HEK293 (cell line): Measurements from ENCODE around the gene SH3RF3.

Experiments used
- CTCF ChIP-seq: fragments of 450-650 bp; formaldehyde crosslinking; IDR thresholded peaks from 2 replicates; pipeline ENCODE4 v1.5.1; 2016; ENCODE audit warnings: missing biosample characterization, missing genetic modification characterization
- ZNF10 ChIP-seq: fragments of 450-650 bp; formaldehyde crosslinking; IDR thresholded peaks from 2 replicates; pipeline ENCODE4 v1.5.1; 2017; ENCODE audit warnings: missing biosample characterization, missing genetic modification characterization
- ZNF555 ChIP-seq: fragments of 450-650 bp; formaldehyde crosslinking; conservative IDR thresholded peaks from 2 replicates; pipeline ENCODE4 v1.5.1; 2017; ENCODE audit warnings: missing biosample characterization, mild to moderate bottlenecking, missing genetic modification characterization, inconsistent platforms
- ZNF660 ChIP-seq: fragments of 450-650 bp; IDR thresholded peaks from 2 replicates; pipeline ENCODE4 v1.5.1; 2018; ENCODE audit warnings: missing biosample characterization, mild to moderate bottlenecking, missing genetic modification characterization
- ZSCAN16 ChIP-seq: fragments of 450-650 bp; formaldehyde crosslinking; IDR thresholded peaks from 2 replicates; pipeline ENCODE4 v1.5.1; 2016; ENCODE audit warnings: missing biosample characterization, missing genetic modification characterization

GRCh38 chr2:109188898-109189297, 59.9 kb downstream of the SH3RF3 start:
- TF ChIP-seq CTCF (tag by site-specific recombination) (no peak), ZNF555 (tag by site-specific recombination) (no peak), ZNF660 (tag by site-specific recombination) (no peak), ZNF10 (no peak), ZSCAN16 (no peak)
